Activated CD4-positive, alpha-beta T cell treated with anti-CD3 and anti-CD28 coated beads for 36 hours (primary cell): ENCODE measurements around the gene TRAP1. TPM values are rescaled to one million over a fixed set of nuclear protein-coding genes. Genes with fewer than 3 reads are reported as not detected.
"Not testable (repeated sequence)": the region's sequence is repeated elsewhere in the genome, so short reads cannot be mapped to it uniquely, and the experiment has no call there.

Experiments used
- ATAC-seq: fragments of 200-7000 bp; cut with Tn5 transposase; one replicate; pipeline ENCODE4 v1.10.0; 2021; ENCODE audit warnings: mild to moderate bottlenecking, moderate library complexity
- CTCF ChIA-PET: fragments of 350-600 bp; sonication (Branson Sonifier 250); formaldehyde crosslinking; loops from one replicate; lab custom pipeline; 2021; ENCODE audit warnings: antibody characterized with exemption; lab: Charles Lee
- POLR2A ChIA-PET: fragments of 350-600 bp; sonication (Branson Sonifier 250); formaldehyde crosslinking; loops from one replicate; lab custom pipeline; 2021; ENCODE audit warnings: antibody characterized with exemption, inconsistent platforms; lab: Charles Lee
- DNase-seq: peaks from one replicate; pipeline ENCODE4 v3.0.0-alpha.2; 2020
- H3K27ac Mint-ChIP-seq: one replicate; pipeline ENCODE4 v1.8.0; 2021; ENCODE audit warnings: mixed read lengths
- H3K27me3 Mint-ChIP-seq: one replicate; pipeline ENCODE4 v1.8.0; 2021; ENCODE audit warnings: mixed read lengths
- H3K36me3 Mint-ChIP-seq: one replicate; pipeline ENCODE4 v1.8.0; 2021; ENCODE audit warnings: low read depth, mixed read lengths
- H3K4me1 Mint-ChIP-seq: one replicate; pipeline ENCODE4 v1.8.0; 2021; ENCODE audit warnings: mixed read lengths
- H3K4me3 Mint-ChIP-seq: one replicate; pipeline ENCODE4 v1.8.0; 2021; ENCODE audit warnings: mild to moderate bottlenecking, moderate library complexity, mixed read lengths
- H3K9me3 Mint-ChIP-seq: one replicate; pipeline ENCODE4 v1.8.0; 2021; ENCODE audit warnings: low read depth, mixed read lengths
- intact Hi-C, 2 experiments: fragments of 100-400 bp; cut with DNase I in 1 of 2; cut with micrococcal nuclease in 1 of 2; formaldehyde crosslinking; loops; one replicate each; pipeline versions ENCODE4 v1.14.2 to v1.15.1; 2022 to 2024; cut with DNase I, micrococcal nuclease
- total RNA-seq, 2 experiments: library from RNA; stranded (reverse); gene quantifications; one replicate each; pipeline ENCODE4 v1.2.3, GENCODE V29; 2021

The TRAP1 gene
- total RNA-seq, 2 experiments from 2014 or later: 306 to 360 TPM

DNA sequence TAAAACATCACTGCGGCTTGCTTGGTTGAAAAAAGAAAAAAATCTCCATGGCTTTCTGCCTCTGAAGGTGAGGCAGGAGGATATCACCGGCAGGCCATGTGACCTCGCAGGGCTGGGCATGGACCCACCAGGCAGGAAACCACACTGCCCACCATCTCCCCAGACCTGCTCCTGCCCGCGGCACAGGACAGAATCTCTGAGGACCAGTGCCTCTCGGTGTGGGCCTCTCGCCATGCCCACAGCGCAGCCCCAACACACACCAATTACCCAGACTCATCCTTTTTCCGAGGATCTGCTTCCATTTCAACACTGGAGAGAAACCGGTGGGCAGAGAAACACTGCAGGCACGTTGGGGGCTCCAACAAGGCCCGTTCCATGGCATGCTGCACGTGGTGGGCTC lies 46.6 kb downstream of the TRAP1 start:
- CTCF ChIA-PET: no interaction called here

DNA sequence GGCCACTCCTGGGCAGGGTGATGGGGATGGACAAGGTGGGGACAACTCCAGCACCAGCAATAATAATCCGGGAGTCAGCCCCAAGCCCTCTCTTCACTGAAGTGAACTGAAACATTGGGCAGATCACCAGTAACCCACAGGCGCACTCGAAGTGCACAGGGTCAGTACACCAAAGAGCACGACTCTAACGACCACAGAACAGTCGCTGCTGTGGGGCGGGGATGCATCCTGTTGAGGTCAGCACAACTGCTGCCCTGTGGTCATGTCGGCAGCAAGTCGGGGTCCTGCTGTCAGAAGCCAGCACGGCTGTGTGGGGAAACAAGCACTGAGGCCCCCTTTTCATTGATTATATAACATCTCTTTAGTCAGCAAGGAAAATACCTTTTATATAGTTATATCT lies 48.2 kb downstream of the TRAP1 start:
- CTCF ChIA-PET: no interaction called here
- Mint-ChIP-seq H3K27me3 (no peaks in the 10 kb centered on the region), H3K4me3 (no peak overlapping the region), H3K4me1 (peaks cover 11% of the 10 kb centered on the region), H3K27ac (no peak overlapping the region), H3K36me3 (peaks cover 38% of the 10 kb centered on the region), H3K9me3 (no peaks in the 10 kb centered on the region)
- no peak for ATAC-seq
- intact Hi-C loops: no loop called here
- POLR2A ChIA-PET: no interaction called here
- DNase-seq: no peak

More for the DNA sequence above, 46.6 kb downstream of the TRAP1 start:
- intact Hi-C loops: no loop called here
- H3K27me3 Mint-ChIP-seq: no peaks in the 10 kb centered on the region
- peaks cover 48% of the 10 kb centered on the region for H3K36me3 Mint-ChIP-seq
- ATAC-seq (no peak), DNase-seq (no peak)
- H3K27ac Mint-ChIP-seq: no peak overlapping the region
- POLR2A ChIA-PET: no interaction called here
- no peak overlapping the region for H3K4me3 Mint-ChIP-seq
- H3K4me1 Mint-ChIP-seq: peaks cover 9% of the 10 kb centered on the region
- H3K9me3 Mint-ChIP-seq: no peaks in the 10 kb centered on the region

DNA sequence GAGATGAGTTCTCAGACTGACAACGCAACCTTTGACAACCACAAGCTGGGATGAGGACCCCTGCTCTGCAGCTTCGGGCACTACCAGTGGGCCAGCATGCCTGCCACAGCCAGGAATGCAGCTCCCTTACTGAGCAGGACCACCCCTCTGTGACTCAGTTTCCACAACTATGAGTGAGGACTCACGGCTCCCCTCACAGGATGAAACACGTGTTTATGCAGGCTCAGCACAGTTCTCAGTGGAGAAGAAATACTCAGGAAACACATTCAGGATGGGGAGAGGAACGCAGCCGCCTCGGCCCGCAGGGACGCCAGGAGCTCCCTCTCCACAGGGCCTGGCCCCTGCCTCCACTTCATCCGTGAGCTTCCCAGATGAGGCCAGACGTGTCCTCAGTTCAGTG lies 48.7 kb downstream of the TRAP1 start:
- intact Hi-C loops: no loop called here
- ATAC-seq: no peak
- POLR2A ChIA-PET: no interaction called here
- CTCF ChIA-PET: interaction anchor here (0.7 kb wide), 1 partner anchor 726 kb away, joined by 4 read pairs; no protein-coding TSS in a partner anchor
- H3K36me3 Mint-ChIP-seq: peaks cover 38% of the 10 kb centered on the region
- DNase-seq: no peak
- H3K27me3 Mint-ChIP-seq: no peaks in the 10 kb centered on the region
- H3K4me1 Mint-ChIP-seq: peaks cover 11% of the 10 kb centered on the region
- H3K9me3 Mint-ChIP-seq: no peaks in the 10 kb centered on the region
- no peak overlapping the region for H3K27ac Mint-ChIP-seq
- H3K4me3 Mint-ChIP-seq: no peak overlapping the region

DNA sequence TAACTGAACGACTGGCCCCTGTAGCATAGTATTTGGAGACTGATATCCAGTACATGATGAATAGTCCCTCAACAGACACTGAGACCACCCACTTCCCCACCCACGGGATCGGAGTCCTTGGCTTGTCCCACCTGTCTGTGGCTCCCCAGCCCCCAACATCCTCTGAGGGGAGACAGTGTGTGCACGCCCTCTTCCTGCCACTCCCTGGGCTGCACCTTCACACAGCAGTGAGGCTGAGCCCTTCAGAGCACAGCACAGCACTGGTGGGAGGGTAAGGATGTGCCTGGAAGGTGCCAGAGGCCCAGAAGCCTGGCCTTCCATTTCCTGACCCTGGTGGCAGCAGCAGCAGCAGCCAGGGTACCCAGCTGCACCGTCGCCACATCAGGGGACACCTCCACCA lies 51.8 kb downstream of the TRAP1 start:
- no peaks in the 10 kb centered on the region for H3K9me3 Mint-ChIP-seq
- no peak overlapping the region for H3K4me3 Mint-ChIP-seq
- ChIA-PET CTCF (no interaction called here), POLR2A (no interaction called here)
- peaks cover 44% of the 10 kb centered on the region for H3K36me3 Mint-ChIP-seq
- intact Hi-C loops: no loop called here
- peak overlapping the region; percentile 70 for H3K27ac Mint-ChIP-seq
- H3K27me3 Mint-ChIP-seq: no peaks in the 10 kb centered on the region
- DNase-seq (peak; percentile 20), ATAC-seq (peak; percentile 53)
- peaks cover 11% of the 10 kb centered on the region for H3K4me1 Mint-ChIP-seq

DNA sequence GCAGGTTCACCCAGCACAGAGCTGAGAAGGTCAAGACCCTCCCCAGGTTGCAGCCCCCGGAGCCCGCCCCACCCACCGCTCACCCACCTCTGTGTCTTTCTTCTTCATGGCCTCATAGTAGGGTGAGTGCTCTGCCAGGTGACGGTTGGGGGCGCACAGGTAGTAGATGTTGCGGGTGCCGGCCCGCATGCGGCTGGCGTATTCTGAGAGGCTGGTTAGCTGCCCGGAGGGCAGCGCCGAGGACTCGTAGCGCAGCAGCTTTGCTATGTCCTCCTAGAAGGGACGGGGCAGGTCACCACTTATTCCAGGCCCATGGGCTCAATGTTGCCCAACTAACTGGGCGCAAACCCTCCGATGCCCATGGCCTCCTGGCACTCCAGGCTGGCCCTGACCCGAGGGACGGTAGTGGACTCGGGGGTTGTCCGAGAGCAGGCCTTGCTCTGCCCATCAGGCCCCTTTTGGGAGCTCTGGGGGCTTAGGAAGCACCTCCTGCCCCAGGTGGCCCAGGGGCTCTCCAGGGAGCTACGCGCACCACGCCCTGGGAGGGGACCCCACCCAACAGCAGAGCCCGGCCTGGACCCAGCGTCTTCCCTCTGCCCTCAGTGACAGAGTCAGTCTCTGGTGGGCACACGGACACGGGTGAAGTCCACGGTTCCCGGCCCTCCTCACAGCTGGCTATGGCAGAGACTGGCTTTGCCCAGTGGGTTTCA lies 53.0 kb downstream of the TRAP1 start:
- H3K9me3 Mint-ChIP-seq: no peaks in the 10 kb centered on the region
- no peak overlapping the region for H3K27ac Mint-ChIP-seq
- ChIA-PET CTCF (no interaction called here), POLR2A (no interaction called here)
- peaks cover 11% of the 10 kb centered on the region for H3K4me1 Mint-ChIP-seq
- intact Hi-C loops: no loop called here
- no peaks in the 10 kb centered on the region for H3K27me3 Mint-ChIP-seq
- DNase-seq: no peak
- H3K36me3 Mint-ChIP-seq: peaks cover 50% of the 10 kb centered on the region
- ATAC-seq: no peak
- H3K4me3 Mint-ChIP-seq: no peak overlapping the region

DNA sequence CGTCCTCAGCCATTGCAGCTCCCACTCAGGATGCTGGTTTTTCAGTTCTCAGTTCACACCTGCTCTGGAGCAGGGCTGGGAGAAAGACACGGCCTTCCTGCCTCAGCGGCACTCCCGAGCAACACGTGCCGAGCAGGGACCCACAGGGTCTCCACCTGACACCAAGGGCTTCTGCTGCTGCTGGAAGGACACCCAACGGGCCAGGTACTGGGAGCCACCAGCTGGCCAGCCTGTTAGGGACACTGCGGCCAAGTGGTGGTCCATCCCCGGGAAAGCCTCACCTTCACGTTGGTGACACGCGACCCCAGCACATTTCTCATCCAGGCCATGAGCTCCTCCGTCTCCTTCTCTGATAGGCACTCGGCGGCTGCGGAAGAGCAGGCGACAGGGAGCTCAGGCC lies 54.7 kb downstream of the TRAP1 start:
- no peak overlapping the region for H3K4me3 Mint-ChIP-seq
- ChIA-PET POLR2A (no interaction called here), CTCF (interaction anchor here (0.7 to 0.9 kb wide), 2 partner anchors 29 to 671 kb away, joined by 3 read pairs; no protein-coding TSS in a partner anchor)
- no peaks in the 10 kb centered on the region for H3K27me3 Mint-ChIP-seq
- no peak overlapping the region for H3K27ac Mint-ChIP-seq
- intact Hi-C loops: no loop called here
- DNase-seq (no peak), ATAC-seq (no peak)
- peaks cover 15% of the 10 kb centered on the region for H3K4me1 Mint-ChIP-seq
- H3K9me3 Mint-ChIP-seq: no peaks in the 10 kb centered on the region
- peaks cover 50% of the 10 kb centered on the region for H3K36me3 Mint-ChIP-seq

DNA sequence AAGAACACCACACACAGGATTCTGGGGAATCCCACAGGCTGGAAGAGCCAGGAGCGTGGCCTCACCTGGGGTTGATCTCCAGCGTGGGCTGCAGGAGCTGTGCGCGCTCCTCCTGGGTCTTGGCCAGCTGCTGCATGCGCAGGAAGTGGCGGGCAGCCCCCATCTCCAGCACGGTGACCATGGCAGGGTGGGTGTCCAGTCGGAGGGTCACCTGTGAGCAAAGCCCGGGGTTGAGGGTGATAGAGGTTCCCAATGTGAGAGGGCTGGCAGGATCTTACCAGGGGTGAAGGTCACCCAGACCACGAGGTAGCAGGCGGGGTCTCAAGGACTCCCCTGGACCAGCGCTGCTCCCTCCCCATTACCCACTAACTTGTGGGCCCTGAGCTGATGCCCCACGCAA lies 55.4 kb downstream of the TRAP1 start:
- H3K4me1 Mint-ChIP-seq: peaks cover 13% of the 10 kb centered on the region
- no peaks in the 10 kb centered on the region for H3K9me3 Mint-ChIP-seq
- H3K36me3 Mint-ChIP-seq: peaks cover 52% of the 10 kb centered on the region
- ChIA-PET CTCF (interaction anchor here (0.7 kb wide), 1 partner anchor 672 kb away, joined by 3 read pairs; no protein-coding TSS in a partner anchor), POLR2A (no interaction called here)
- intact Hi-C loops: no loop called here
- H3K4me3 Mint-ChIP-seq: no peak overlapping the region
- DNase-seq (no peak), ATAC-seq (no peak)
- no peak overlapping the region for H3K27ac Mint-ChIP-seq
- no peaks in the 10 kb centered on the region for H3K27me3 Mint-ChIP-seq

DNA sequence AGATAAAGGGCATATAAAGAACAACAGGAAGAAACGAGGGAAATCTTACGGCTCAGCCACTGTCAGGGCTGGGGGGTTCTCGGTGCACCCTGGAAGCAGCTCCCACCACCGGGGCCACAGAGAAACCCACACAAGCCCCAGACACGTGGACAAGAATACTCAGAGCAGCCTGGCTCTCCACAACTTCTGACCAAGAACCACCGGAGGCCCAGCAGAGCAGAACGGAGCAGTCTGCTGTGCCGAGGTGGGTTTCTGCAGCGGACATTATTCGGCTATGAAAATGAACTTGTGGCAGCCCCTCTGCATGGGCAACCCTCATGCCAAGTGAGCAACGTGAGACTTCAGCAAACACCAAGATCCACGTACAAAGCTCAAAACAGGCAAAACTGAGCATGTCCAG lies 56.0 kb downstream of the TRAP1 start:
- Mint-ChIP-seq H3K27me3 (no peaks in the 10 kb centered on the region), H3K4me1 (peaks cover 11% of the 10 kb centered on the region), H3K4me3 (no peak overlapping the region), H3K9me3 (no peaks in the 10 kb centered on the region), H3K36me3 (peaks cover 53% of the 10 kb centered on the region), H3K27ac (no peak overlapping the region)
- ChIA-PET POLR2A (no interaction called here), CTCF (no interaction called here)
- DNase-seq (no peak), ATAC-seq (no peak)
- intact Hi-C loops: no loop called here

DNA sequence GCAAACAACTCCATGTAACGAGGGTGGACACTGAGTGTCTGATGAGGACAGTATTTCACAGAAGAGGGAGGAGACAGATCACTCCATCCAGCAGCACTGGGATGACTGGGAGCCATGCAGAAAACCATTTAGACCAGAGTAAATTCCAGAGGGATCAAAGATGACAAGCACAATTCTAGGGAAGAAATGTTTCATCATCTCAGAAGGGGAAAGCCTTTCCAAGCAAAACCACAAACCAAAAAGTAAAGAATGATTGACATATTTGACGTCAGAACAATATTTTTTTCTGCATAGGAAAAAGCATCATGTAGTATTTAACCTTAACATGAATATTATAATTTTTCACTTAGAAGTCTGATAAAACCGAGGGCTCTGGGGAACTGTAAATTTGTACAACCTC lies 58.1 kb downstream of the TRAP1 start:
- Mint-ChIP-seq H3K4me1 (peaks cover 4% of the 10 kb centered on the region), H3K27ac (peak overlapping the region; percentile 74), H3K36me3 (peaks cover 50% of the 10 kb centered on the region), H3K9me3 (no peaks in the 10 kb centered on the region), H3K4me3 (no peak overlapping the region), H3K27me3 (no peaks in the 10 kb centered on the region)
- DNase-seq: no peak
- ChIA-PET CTCF (interaction anchor here (1.2 kb wide), 1 partner anchor 31 kb away, joined by 3 read pairs; no protein-coding TSS in a partner anchor), POLR2A (no interaction called here)
- intact Hi-C loops: no loop called here
- ATAC-seq: no peak

DNA sequence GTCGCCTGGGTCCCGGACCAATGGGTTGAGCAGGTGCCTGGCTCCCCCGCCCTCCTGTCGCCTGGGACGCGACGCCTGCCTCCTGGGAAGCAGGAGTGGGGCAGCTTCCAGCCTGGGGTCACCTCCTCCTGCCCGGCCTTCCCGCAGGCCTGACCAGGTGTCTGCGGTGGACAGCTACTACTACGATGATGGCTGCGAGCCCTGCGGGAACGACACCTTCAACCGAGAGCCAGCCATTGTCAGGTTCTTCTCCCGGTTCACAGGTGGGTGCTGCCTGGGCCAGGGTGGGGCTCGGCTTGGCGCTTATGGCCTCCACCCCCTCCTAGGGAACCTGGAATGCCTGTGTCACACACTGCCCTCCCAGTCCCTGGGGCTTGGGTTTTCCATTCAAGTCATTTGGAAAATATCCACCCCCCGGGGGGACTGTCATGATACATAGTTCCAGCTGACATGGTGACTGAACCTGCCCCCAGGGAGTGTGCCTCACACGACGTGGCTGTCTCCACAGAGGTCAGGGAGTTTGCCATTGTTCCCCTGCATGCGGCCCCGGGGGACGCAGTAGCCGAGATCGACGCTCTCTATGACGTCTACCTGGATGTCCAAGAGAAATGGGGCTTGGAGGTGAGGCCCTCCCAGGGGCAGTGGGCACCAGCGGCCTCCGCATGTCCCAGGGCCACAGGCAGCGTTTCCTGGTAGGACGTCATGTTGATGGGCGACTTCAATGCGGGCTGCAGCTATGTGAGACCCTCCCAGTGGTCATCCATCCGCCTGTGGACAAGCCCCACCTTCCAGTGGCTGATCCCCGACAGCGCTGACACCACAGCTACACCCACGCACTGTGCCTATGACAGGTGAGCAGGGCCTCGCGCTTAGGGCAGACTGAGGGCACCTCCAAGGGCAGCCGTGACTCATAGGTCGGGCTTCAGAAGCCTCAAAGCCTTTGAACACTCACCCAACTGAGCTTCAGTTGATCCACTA lies 60.5 kb downstream of the TRAP1 start:
- intact Hi-C loops: no loop called here
- Mint-ChIP-seq H3K4me3 (no peak overlapping the region), H3K27ac (no peak overlapping the region), H3K27me3 (no peaks in the 10 kb centered on the region), H3K9me3 (no peaks in the 10 kb centered on the region), H3K36me3 (peaks cover 37% of the 10 kb centered on the region), H3K4me1 (peaks cover 4% of the 10 kb centered on the region)
- ChIA-PET POLR2A (no interaction called here), CTCF (no interaction called here)
- DNase-seq: peak; percentile 22
- ATAC-seq: no peak

DNA sequence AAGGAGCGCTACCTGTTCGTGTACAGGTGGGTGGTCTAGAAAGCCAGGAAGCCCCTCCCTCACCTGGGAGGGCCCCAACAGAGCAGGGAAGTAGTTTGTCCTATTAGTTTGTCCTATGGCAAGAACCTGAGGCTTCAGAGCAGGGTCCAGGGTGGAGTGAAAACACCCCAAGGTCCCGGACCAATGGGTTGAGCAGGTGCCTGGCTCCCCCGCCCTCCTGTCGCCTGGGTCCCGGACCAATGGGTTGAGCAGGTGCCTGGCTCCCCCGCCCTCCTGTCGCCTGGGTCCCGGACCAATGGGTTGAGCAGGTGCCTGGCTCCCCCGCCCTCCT lies 61.2 kb downstream of the TRAP1 start:
- H3K4me3 Mint-ChIP-seq, H3K4me1 Mint-ChIP-seq, DNase-seq, H3K27ac Mint-ChIP-seq, intact Hi-C loops, POLR2A ChIA-PET, CTCF ChIA-PET, H3K27me3 Mint-ChIP-seq, ATAC-seq, H3K9me3 Mint-ChIP-seq: not testable (repeated sequence)
- peaks cover 34% of the 10 kb centered on the region for H3K36me3 Mint-ChIP-seq
